HG03108 (cell line): ENCODE results near the gene RORC.

Experiments used
- ATAC-seq: cut with Tn5 transposase; IDR thresholded peaks from one replicate; pipeline ENCODE4 v1.9.1; 2021; ENCODE audit warnings: moderate library complexity; ENCODE audit not compliant: unreplicated experiment

RORC gene

DNA sequence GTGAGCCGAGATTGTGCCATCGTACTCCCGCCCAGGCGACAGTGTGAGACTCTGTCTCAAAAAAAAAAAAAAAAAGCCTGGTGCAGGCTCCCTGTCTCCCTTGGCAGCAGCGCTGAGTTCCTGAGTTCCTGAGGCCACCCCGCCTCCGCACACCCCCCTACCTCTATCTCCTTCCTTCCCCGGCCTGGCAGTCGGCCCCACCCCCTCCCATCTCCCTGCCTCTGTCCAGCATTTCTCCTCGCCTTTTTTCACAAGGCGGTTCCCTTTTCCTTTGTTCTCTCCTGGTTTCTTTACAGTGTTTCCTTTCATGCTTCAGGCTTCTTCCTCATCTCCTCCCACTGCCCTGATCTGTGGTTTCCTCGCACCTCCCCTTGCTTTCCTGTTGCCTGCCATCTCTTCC, 2.7 kb downstream of the RORC start:
- no peak for ATAC-seq

GRCh38 chr1:151827853-151828252, 3.7 kb downstream of the RORC start:
- no peak for ATAC-seq

GRCh38 chr1:151825751-151826660, 5.6 kb downstream of the RORC start:
- no peak for ATAC-seq

GRCh38 chr1:151825204-151825603, 6.4 kb downstream of the RORC start:
- ATAC-seq, result no peak

GRCh38 chr1:151823175-151823574, 8.4 kb downstream of the RORC start:
- ATAC-seq, result no peak

DNA sequence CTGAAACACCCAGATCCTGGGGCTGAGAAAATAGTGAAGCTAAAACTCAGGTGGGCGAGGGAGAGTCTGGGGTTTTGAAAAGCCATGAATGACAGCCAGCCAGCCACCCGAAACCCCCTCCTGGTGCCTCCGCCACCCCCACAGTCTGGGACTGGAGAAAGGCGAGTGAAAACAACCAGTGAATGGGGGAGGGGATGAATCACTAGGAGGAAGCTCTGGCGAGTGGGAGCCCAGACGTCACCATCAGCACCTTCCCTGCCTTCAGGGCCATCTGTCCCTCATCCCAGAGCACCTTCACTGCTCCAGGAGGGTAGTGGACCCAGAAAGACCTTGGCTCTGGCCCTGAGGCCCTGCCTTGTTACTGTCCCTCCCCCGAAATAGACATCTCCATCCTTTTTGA, 9.2 kb downstream of the RORC start:
- ATAC-seq, result no peak

DNA sequence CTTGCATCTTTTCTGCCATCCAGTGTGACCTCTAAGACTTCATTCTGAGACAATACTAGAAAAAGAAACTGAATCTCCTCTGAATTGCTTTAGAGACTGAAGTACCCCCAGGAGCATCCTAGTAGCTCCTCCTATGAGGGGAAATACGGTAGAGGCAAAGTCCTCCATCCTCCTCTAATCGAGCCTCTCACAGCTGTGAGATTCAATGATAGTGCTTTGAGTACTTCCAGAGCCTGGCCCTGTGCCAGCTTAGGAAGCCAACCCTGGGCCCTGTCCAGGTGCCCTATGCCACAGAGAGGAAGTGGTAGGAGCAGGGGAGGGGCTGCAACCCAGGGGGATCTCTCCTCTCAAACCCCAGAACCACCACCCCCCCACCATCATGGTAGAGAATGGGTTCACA, 10.7 kb downstream of the RORC start:
- no peak for ATAC-seq

DNA sequence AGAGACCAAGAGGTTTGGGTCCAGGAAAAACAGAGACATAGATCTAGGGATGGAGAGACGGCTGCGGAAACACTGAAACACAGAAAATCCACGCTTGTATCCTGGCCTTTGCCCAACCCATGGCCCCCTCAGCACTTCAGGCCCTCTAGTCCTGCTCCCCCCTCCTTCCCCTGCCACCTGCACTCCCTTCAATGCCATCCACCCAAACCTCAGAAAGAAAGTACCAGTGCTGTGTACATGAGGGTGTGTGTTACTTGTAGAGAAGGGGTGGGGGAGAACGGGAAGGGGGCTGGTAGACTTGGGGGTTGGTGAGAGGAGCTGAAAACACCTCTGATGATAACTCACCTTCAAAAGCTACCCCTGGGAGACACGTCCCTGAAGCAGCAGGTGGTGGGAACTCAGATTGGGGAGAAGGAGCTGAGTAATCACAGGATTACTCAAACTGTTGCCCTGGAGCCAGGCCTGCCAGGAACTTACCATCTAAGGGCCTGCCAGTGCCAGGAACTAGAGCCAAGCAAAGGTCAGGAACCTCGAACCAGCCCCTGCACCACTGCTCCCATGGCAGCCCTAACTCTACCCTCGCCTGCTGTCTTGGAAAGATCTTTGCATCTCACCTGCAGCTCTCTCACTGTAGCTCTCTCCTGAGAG, 11.5 kb downstream of the RORC start:
- ATAC-seq, result no peak

- no peak for ATAC-seq
Measured at GRCh38 chr1:151819227-151819835, 12.3 kb downstream of the RORC start.

DNA sequence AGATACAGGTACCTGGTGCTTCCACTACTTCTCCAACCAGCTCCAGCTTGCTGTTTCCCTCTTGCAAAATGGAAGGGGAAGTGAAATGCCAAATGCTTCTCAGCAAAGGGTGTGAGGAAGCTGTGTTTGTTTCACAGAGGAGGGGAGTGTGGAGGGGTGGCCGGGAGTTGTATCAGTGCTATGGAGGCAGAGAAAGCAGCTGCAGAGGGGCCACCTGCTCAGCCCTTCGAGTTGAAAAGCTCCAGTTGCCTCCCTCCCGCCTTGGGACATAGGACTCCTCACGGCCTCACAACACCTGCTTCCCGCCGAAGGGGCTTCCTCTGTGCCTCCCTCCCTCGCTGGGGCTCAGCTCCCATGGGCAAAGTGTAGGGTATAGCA, 14.3 kb downstream of the RORC start:
- no peak for ATAC-seq

- ATAC-seq, result no peak
Measured at GRCh38 chr1:151816548-151817352, 14.9 kb downstream of the RORC start.

- no peak for ATAC-seq
Measured at GRCh38 chr1:151815716-151816327, 15.8 kb downstream of the RORC start.

GRCh38 chr1:151814971-151815545, 16.5 kb downstream of the RORC start:
- ATAC-seq, result no peak

DNA sequence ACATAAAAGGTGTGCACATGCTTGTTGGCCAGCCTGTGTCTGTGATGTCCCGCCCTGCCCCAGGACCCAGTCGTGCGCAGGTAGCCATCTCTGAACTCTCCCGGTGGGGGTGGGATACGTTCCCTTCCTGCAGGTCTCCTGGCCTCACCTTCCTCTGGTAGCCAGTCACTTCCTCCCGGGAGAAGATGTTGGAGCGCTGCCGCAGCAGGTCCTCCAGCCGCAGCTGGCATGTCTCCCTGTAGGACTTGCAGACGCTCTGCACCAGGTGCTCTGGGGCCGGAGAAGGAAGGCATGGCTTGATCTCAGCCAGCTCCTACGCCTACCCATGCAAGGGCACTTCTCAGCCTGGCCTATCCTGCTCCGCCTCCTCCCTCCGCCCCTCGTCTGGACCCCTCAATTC, 17.2 kb downstream of the RORC start:
- ATAC-seq, result no peak

DNA sequence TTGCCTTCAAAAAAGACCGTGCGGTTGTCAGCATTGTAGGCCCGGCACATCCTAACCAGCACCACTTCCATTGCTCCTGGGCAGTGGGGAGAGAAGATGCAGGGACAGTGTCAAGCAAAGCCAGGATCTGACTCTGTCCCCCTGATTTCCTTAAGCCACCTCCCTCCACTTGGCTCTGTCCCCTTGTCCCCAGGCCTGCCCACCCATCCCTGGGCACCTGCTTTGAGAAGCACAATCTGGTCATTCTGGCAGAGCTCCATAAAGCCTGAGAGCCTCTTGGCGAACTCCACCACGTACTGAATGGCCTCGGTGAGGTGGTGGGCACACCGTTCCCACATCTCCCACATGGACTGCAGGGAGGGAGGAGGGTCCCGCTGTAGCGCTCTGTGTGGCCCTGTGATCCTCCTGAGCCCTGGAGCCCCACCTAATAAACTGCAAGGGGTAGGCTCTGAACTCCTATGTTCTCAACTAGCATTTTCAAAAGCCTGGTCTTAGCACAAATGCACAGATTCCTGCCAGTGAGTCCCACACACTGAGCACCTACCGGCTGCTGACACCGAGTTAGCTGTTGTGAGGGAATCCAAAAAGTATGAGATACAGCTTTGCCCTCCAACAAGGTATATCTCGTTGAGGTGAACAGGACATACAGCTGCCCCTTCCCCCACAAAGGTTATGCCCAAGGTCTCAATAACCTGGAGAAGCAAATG, 18.2 kb downstream of the RORC start:
- ATAC-seq, result no peak

DNA sequence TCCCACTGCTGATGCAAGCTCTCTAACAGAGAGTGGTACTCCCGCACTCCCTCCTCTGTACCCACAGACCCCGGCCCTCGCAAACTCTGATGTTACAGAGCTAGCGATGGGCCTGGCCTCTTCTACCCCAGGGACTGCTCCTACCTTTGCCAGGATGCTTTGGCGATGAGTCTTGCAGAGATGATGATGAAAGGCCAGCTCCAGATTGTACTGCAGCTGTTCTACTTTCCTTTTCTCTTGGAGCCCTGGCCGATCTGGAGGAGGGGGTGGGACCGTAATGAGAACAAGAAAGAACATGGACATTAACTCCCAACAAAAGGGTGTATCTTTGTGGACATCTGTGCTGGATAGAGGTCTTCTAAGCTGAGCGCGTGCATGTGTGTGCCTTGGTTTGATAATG, 20.4 kb downstream of the RORC start:
- no peak for ATAC-seq

DNA sequence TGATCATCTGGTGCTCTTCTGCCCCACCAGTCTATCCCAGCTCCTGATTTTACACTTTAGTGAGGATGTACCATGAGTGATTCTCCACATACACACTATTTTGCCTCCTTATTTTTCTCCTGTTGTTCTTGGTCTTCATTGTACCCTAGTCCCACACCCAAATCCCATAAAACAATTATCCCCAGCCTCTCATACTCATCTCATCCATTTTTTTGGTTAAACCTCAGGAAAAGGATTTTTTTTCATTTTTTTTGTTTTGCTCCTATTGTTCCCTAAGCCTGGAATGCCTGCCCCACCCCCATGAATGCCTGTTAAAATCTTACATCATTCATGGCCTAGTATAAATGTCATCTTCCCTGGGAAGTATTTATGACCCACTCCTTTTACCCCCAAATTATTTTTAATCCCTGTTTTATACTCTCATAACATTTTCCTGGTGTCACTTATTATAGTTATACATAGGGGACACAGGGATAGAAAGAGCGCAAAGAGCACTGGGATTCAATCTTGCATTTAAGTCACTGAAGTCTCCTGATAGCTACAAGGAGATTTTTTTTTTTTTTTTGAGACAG, 21.5 kb downstream of the RORC start:
- no peak for ATAC-seq

- no peak for ATAC-seq
Measured at GRCh38 chr1:151809290-151809984, 22.2 kb downstream of the RORC start.

DNA sequence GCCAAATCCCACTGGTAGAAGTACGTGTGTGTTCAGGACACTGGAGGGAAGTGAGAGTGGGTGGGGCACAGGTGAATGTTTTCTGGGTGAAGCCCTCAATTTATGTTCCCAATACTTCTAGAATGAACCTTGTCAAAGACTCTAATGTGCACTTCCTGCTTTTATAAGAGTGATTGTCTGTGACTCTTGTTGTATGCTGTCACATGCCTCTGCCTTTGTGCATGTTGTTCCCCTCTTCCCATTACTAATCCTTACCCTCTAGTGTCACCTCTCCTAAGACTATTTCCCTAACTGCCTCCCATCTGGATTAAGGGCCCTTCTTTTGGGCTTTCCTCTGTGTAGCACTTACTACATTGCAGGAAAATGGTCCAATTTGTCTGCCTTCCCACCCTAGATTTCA, 23.8 kb downstream of the RORC start:
- ATAC-seq, result no peak
